HUDEP-2 (cell line): ENCODE data around the gene ZBED1.
"Not testable (repeated sequence)": the region's sequence is repeated elsewhere in the genome, so short reads cannot be mapped to it uniquely, and the experiment has no call there.

Source experiments
- DNase-seq, 76 experiments: peaks; one replicate each; lab custom pipeline; 2025; ENCODE audit not compliant: unreplicated experiment in 76 of 76; lab: John Stamatoyannopoulos, UW

Gene ZBED1

GRCh38 chrX:2498781-2499302 is 1.9 kb downstream of the ZBED1 start:
- no peak for DNase-seq

GRCh38 chrX:2497961-2498780 is 2.6 kb downstream of the ZBED1 start:
- DNase-seq = no peak

DNA sequence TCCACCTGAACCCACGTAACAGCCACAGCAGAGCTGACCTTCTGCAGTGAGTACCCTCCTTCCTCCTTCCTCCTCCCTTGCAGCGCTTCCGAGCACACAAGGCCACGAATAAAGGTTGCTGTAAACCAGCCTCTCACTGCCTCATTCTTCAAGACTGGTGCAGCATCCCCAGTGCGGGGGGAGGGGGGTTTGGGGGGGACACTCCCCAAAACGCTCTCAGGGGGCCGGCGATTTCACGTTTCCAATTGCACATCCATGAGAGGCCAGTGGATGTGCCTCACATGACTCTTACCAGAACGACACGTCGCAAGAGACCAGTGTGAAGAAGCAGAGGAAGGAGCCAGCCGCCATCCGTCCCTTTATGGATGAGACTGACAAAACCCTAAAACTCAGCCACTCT is 5.2 kb downstream of the ZBED1 start:
- no peak for DNase-seq

DNA sequence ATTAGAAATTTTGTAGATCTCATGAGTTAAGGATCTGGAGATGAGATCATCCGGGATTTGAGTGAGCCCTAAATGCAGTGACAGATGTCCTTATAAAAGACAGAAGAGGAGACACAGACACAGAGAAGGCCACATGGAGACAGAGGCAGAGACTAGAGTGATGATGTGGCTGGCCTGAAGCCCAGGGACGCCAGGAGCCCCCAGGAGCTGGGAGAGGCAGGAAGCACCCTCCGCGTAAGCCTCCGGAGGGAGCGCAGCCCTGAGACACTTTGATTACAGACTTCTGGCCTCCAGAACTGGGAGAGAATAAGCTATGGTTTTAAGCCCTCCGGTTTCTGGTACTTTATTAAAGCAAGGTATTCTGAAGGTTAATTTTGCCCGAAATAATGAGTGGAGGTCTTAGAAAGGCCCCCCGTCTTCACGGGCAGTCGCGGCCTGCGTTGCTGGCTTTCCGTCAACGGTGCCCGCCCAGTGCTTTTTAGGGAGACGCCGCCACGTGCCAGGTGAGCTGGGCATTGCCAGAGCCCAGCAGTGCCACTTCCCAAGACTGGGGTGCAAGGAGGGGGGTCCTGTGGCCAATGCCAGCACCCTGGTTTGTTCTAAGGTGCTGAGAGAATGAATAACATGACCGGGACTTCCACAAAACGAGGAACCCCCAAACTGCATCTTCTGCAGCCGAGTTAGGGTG is 8.1 kb downstream of the ZBED1 start:
- DNase-seq = no peak

- DNase-seq = no peak
These were observed 10.1 kb downstream of the ZBED1 start for GRCh38 chrX:2490634-2491033.

GRCh38 chrX:2489446-2490445 is 11.0 kb downstream of the ZBED1 start:
- DNase-seq = no peak

GRCh38 chrX:2488621-2489285 is 12.0 kb downstream of the ZBED1 start:
- no peak for DNase-seq

GRCh38 chrX:2487366-2487765 is 13.4 kb downstream of the ZBED1 start:
- no peak for DNase-seq

- DNase-seq = no peak
These were observed 14.2 kb downstream of the ZBED1 start for GRCh38 chrX:2486476-2487133.

DNA sequence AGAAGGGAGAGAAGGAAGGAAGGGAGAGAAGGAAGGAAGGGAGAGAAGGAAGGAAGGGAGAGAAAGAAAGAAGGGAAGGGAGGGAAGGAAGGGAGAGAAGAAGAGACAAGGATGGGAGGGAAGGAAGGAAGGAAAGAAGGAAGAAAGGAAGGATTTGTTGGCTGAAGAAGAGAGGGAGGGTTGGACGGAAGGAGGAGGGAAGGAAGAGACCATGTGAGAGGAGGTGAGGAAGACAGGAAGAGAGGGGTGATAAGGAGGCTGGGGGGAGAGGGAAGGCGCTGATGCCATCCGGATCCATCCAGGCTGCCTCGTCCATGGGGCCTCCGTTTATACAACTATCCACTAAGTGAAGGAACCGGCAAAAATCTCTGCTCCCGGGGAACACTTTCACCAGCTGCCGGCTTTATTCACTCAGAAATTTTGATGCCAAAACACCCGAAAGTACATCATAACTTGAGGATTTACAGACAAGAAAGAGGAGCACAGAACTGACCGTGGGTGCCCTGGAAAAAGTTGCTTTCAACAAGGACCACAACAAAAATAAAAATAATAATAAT is 14.9 kb downstream of the ZBED1 start:
- DNase-seq = no peak

DNA sequence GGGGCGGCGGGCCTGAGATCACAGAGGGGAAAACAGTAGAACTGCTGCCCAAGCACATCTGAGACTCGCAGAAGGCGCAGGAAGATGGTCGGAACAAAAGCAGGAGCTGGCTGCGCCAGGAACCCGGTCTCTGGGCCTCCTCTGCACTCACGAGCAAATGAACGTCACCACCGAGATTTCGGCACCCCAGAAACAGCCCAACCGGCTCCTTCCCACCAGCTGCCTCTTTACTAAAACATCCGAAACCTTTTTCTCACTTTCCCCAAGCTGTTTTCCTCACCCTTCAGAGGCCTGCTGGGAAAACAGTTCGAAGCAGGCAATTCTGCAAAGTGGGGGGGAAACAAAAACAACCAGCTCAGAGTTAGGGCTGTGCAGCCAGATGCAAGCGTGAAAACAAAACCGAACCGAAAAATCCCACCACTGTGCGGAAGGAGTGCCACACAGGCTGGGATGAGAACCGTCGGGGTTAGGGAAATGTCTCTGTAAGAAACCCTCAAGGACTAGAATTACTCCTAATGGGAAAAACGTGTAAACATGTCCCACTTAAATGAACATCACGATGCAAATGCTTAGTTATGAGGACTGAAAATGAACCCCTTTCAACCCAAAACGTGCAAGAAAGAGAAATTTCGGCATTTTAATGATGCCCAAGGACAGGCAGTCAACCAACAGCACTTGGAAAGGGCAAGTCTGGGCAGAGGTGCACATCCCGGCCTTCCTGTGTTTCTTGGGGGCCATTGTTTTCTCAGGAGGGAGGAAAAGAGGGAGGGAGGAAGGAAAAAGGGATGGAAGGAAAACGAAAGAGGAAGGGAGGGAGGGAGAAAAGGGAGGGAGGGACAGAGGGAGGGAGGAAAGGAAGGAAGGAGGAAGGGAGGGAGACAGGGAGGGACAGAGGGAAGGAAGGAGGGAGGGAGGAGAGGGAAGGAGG is 15.8 kb downstream of the ZBED1 start:
- DNase-seq = no peak

DNA sequence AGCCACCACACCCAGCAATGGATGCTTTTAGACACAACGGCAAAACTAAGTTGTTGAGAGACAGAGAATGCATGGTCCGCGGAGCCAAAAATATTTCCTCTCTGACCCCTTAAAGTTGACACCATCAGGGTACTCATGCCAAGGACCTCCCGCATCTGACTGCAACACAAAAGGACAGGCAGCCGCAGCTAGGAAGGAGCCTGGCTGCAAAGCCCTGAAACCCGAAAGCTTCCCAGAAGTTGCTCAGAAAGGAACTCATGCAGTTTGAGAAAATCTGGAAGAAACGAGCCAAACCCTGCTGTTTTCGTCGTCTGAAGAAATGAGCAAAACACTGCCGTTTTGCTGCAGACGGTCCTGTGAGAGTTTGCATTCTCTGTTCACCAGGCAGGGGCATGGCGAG is 16.5 kb downstream of the ZBED1 start:
- no peak for DNase-seq

DNA sequence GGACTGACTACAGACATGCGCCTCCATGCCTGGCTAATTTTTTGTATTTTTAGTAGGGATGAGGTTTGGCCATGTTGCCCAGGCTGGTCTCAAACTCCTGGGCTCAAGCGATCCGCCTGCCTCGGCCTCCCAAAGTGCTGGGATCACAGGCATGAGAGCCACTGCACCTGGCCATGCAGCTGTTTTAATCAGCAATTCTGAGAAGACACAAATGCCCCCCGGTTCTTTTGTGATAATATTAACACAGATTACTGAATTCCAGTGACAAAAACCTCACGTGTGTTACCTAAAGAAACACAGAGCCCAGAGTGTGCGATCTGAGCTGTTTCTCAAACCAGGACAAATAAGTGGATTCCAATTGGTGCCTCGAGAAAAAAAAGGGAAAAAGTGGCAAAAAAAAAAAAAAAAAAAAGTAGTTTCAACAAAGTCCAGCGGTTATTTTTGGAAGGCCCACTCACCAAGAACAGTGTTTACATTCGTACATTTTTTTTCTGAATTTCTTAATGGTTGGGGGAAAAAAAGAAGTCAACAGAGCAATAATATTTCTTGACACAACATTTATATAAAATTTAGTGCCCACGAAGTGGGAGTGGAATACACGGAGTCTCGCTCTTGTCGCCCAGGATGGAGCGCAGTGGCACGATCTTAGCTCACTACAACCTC is 17.2 kb downstream of the ZBED1 start:
- no peak for DNase-seq

DNA sequence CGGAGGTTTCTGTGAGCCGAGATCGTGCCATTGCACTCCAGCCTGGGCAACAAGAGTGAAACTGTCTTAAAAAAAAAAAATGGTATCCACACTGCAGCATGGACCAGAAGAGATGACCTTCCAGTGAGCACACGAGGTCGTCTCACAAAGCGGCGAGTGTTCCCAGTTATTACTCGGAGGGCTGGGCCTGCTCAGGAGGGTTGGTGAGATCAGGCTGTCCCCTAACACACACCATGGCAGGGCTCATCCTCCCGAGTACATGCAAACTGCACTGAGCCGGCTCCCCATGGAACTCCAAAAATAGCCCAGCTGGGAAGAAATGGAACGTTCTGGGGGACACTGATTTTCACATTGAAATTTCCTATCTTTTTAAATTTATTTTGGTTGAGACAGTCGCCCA is 19.2 kb downstream of the ZBED1 start:
- not testable (repeated sequence) for DNase-seq

DNA sequence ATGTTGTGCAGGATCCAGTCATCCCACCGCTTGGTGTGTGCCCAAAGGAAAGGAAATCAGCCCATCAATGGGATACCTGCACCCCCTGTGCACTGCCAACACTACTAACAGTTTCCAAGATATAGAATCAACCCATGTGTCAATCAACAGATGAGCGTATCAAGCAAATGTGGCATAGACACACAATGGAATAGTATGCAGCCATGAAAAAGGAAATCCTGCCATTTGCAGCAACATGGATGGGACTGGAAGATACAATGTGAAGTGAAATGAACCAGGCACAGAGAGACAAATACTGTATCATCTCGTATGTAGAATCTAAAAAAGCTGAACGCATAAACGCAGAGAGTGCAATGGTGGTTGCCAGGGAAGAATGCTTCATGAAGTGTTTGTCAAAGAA is 20.8 kb downstream of the ZBED1 start:
- not testable (repeated sequence) for DNase-seq

DNA sequence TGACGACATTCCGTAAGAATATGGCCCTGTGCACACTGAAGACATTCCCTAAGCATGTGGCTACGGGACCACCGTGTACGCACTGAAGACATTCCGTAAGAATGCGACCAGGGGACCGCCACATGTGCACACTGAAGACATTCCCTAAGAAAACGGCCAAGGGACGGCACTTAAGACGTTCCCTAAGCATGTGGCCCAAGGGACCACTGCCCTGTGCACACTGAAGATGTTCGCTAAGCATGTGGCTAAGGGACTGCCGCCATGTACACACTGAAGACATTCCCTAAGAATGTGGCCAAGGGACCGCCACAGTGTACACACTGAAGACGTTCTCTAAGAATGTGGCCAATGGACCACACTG is 21.4 kb downstream of the ZBED1 start:
- no peak for DNase-seq

- DNase-seq = no peak
These were observed 22.0 kb downstream of the ZBED1 start for GRCh38 chrX:2478546-2479419.
